H1 (cell line): ENCODE measurements around the gene TEAD1. TPM values are rescaled to one million over a fixed set of nuclear protein-coding genes. Genes with fewer than 3 reads are reported as not detected.

Experiments
- CHD1 ChIP-seq: IDR thresholded peaks from 2 replicates; pipeline ENCODE4 v1.6.1; 2012; ENCODE audit warnings: low read depth, low read length, improper control_type of control experiment
- CHD2 ChIP-seq: IDR thresholded peaks from 2 replicates; pipeline ENCODE4 v1.6.1; 2012; ENCODE audit warnings: low read length, improper control_type of control experiment
- RBBP5 ChIP-seq: IDR thresholded peaks from 2 replicates; pipeline ENCODE4 v1.7.1; 2012; ENCODE audit warnings: low read depth, mild to moderate bottlenecking, inconsistent platforms, low read length, moderate library complexity, borderline replicate concordance
- RNF2 ChIP-seq: fragments of 200-900, 300-1000 bp; sonication (generic); IDR thresholded peaks from 2 replicates; pipeline ENCODE4 v1.7.1; 2016; ENCODE audit warnings: borderline replicate concordance, low read depth, mild to moderate bottlenecking, antibody characterized with exemption, low read length; ENCODE audit not compliant: poor library complexity, severe bottlenecking; ENCODE audit errors: missing control alignments
- RXRA ChIP-seq: IDR thresholded peaks from 2 replicates; pipeline ENCODE4 v1.6.1; 2011; ENCODE audit warnings: low read depth, mild to moderate bottlenecking, low read length, moderate library complexity; ENCODE audit not compliant: insufficient read depth
- SIX5 ChIP-seq: IDR thresholded peaks from 2 replicates; pipeline ENCODE4 v1.6.1; 2011; ENCODE audit warnings: mild to moderate bottlenecking, low read depth, low read length
- TAF1 ChIP-seq: IDR thresholded peaks from 2 replicates; pipeline ENCODE4 v1.6.1; 2011; ENCODE audit warnings: mild to moderate bottlenecking, low read depth, low read length
- TAF7 ChIP-seq: optimal IDR thresholded peaks from 2 replicates; pipeline ENCODE3; 2011; ENCODE audit warnings: low read depth, mild to moderate bottlenecking, inconsistent platforms, low read length, moderate library complexity, borderline replicate concordance
- polyA plus RNA-seq, 7 experiments: library from polyadenylated mRNA; depleted of rRNA in 3 of 7; stranded (reverse) in 5 of 7; unstranded in 2 of 7; fragments of >200 nt in 5 of 7; fragments of 200-250 nt in 2 of 7; gene quantifications; 1 replicate in 5 of 7; 2 replicates in 1 of 7; 4 replicates in 1 of 7; pipeline versions ENCODE4 v1.2.1 to v1.2.3, GENCODE V29; 2011 to 2013; ENCODE audit warnings: missing spikeins in 2 of 7, mixed read lengths in 2 of 7
- total RNA-seq: library from RNA; stranded (reverse); fragmentation: NEBNext Ultra II Directional; extraction: Animal tissue kit (Norgen Biotek cat#: 25700); gene quantifications from 2 replicates; pipeline ENCODE4 v1.2.1, GENCODE V29; 2021
- TF ChIP-seq, protein P1 (sequence below): fragments of 300-600 bp; sonication (generic); IDR thresholded peaks from 2 replicates; pipeline ENCODE4 v1.7.1; 2012; ENCODE audit warnings: low read length, moderate library complexity, mild to moderate bottlenecking, inconsistent platforms; ENCODE audit not compliant: insufficient replicate concordance
- TF ChIP-seq, protein P2 (sequence below): IDR thresholded peaks from 2 replicates; pipeline ENCODE4 v1.6.1; 2012; ENCODE audit warnings: inconsistent platforms

The TEAD1 gene
- total and polyA plus RNA-seq, 2 of the 8 experiments (the other 6 are each of a cell fraction or from before 2014, with no cell fraction given), result 15.6 to 67.4 TPM

- TF ChIP-seq, protein P1, sequence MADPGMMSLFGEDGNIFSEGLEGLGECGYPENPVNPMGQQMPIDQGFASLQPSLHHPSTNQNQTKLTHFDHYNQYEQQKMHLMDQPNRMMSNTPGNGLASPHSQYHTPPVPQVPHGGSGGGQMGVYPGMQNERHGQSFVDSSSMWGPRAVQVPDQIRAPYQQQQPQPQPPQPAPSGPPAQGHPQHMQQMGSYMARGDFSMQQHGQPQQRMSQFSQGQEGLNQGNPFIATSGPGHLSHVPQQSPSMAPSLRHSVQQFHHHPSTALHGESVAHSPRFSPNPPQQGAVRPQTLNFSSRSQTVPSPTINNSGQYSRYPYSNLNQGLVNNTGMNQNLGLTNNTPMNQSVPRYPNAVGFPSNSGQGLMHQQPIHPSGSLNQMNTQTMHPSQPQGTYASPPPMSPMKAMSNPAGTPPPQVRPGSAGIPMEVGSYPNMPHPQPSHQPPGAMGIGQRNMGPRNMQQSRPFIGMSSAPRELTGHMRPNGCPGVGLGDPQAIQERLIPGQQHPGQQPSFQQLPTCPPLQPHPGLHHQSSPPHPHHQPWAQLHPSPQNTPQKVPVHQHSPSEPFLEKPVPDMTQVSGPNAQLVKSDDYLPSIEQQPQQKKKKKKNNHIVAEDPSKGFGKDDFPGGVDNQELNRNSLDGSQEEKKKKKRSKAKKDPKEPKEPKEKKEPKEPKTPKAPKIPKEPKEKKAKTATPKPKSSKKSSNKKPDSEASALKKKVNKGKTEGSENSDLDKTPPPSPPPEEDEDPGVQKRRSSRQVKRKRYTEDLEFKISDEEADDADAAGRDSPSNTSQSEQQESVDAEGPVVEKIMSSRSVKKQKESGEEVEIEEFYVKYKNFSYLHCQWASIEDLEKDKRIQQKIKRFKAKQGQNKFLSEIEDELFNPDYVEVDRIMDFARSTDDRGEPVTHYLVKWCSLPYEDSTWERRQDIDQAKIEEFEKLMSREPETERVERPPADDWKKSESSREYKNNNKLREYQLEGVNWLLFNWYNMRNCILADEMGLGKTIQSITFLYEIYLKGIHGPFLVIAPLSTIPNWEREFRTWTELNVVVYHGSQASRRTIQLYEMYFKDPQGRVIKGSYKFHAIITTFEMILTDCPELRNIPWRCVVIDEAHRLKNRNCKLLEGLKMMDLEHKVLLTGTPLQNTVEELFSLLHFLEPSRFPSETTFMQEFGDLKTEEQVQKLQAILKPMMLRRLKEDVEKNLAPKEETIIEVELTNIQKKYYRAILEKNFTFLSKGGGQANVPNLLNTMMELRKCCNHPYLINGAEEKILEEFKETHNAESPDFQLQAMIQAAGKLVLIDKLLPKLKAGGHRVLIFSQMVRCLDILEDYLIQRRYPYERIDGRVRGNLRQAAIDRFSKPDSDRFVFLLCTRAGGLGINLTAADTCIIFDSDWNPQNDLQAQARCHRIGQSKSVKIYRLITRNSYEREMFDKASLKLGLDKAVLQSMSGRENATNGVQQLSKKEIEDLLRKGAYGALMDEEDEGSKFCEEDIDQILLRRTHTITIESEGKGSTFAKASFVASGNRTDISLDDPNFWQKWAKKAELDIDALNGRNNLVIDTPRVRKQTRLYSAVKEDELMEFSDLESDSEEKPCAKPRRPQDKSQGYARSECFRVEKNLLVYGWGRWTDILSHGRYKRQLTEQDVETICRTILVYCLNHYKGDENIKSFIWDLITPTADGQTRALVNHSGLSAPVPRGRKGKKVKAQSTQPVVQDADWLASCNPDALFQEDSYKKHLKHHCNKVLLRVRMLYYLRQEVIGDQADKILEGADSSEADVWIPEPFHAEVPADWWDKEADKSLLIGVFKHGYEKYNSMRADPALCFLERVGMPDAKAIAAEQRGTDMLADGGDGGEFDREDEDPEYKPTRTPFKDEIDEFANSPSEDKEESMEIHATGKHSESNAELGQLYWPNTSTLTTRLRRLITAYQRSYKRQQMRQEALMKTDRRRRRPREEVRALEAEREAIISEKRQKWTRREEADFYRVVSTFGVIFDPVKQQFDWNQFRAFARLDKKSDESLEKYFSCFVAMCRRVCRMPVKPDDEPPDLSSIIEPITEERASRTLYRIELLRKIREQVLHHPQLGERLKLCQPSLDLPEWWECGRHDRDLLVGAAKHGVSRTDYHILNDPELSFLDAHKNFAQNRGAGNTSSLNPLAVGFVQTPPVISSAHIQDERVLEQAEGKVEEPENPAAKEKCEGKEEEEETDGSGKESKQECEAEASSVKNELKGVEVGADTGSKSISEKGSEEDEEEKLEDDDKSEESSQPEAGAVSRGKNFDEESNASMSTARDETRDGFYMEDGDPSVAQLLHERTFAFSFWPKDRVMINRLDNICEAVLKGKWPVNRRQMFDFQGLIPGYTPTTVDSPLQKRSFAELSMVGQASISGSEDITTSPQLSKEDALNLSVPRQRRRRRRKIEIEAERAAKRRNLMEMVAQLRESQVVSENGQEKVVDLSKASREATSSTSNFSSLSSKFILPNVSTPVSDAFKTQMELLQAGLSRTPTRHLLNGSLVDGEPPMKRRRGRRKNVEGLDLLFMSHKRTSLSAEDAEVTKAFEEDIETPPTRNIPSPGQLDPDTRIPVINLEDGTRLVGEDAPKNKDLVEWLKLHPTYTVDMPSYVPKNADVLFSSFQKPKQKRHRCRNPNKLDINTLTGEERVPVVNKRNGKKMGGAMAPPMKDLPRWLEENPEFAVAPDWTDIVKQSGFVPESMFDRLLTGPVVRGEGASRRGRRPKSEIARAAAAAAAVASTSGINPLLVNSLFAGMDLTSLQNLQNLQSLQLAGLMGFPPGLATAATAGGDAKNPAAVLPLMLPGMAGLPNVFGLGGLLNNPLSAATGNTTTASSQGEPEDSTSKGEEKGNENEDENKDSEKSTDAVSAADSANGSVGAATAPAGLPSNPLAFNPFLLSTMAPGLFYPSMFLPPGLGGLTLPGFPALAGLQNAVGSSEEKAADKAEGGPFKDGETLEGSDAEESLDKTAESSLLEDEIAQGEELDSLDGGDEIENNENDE, result no peak
- TF ChIP-seq CHD1, result no peak
- no peak for TF ChIP-seq TAF1
- no peak for TF ChIP-seq RBBP5
- TF ChIP-seq, protein P2, sequence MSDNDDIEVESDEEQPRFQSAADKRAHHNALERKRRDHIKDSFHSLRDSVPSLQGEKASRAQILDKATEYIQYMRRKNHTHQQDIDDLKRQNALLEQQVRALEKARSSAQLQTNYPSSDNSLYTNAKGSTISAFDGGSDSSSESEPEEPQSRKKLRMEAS, result no peak
- no peak for TF ChIP-seq CHD2
- TF ChIP-seq RXRA, result no peak
- no peak for TF ChIP-seq SIX5
- TF ChIP-seq TAF7, result no peak
- TF ChIP-seq RNF2, result no peak
Observed at GRCh38 chr11:12925520-12925919, 251.3 kb downstream of the TEAD1 start (continued).
